ENCODE data around the gene PTH1R.

DNA sequence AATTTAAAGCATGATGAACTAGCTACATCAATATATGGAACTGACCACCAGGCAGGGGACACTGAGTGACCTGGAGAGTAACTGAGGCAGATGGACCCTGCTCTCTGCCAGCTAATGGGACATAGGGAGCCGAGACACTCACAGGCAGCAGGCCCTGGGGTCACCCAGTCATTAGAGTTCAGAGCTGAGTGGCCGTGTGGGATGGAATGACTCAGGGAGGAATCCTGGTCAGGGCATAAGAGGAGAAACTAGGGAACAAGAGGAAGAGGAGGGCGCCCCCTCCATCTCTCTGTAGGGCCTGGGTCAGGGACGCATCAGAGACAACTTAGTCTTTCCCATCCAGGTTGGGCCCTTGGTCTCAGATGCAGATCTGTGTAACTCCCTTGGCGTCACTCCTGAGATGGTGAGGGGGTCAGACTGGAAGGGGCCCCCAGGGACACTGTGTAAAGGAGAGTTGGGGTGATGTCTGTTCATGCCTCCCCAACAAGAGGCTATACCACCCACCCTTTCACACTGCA, 59.3 kb downstream of the PTH1R start:
- TF ChIP-seq, protein P1, sequence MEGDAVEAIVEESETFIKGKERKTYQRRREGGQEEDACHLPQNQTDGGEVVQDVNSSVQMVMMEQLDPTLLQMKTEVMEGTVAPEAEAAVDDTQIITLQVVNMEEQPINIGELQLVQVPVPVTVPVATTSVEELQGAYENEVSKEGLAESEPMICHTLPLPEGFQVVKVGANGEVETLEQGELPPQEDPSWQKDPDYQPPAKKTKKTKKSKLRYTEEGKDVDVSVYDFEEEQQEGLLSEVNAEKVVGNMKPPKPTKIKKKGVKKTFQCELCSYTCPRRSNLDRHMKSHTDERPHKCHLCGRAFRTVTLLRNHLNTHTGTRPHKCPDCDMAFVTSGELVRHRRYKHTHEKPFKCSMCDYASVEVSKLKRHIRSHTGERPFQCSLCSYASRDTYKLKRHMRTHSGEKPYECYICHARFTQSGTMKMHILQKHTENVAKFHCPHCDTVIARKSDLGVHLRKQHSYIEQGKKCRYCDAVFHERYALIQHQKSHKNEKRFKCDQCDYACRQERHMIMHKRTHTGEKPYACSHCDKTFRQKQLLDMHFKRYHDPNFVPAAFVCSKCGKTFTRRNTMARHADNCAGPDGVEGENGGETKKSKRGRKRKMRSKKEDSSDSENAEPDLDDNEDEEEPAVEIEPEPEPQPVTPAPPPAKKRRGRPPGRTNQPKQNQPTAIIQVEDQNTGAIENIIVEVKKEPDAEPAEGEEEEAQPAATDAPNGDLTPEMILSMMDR (IDR thresholded peaks at IDR 0.05; ENCODE audit: low read depth, low read length, poor library complexity, severe bottlenecking), result no peak
- TF ChIP-seq EZH2phosphoT487 (IDR thresholded peaks at IDR 0.05; ENCODE audit: borderline replicate concordance, low read length), result no peak
